GM20000 (cell line): ENCODE results near the gene DCLK2.

Source experiments
- DNase-seq: peaks from one replicate; pipeline ENCODE4 v3.0.0; 2012; ENCODE audit warnings: low spot score
- CTCF ChIP-seq: IDR thresholded peaks from 2 replicates; pipeline ENCODE4 v1.5.1; 2012; ENCODE audit warnings: mild to moderate bottlenecking, control low read depth; ENCODE audit errors: extremely low read depth, missing control alignments

DCLK2 gene

GRCh38 chr4:150253416-150253815 is 175.2 kb downstream of the DCLK2 start:
- no peak for TF ChIP-seq CTCF
- no peak for DNase-seq

- DNase-seq: no peak
- no peak for TF ChIP-seq CTCF
Observed at GRCh38 chr4:150253965-150254630, 175.9 kb downstream of the DCLK2 start.

GRCh38 chr4:150255610-150256224 is 177.5 kb downstream of the DCLK2 start:
- no peak for DNase-seq
- no peak for TF ChIP-seq CTCF

DNA sequence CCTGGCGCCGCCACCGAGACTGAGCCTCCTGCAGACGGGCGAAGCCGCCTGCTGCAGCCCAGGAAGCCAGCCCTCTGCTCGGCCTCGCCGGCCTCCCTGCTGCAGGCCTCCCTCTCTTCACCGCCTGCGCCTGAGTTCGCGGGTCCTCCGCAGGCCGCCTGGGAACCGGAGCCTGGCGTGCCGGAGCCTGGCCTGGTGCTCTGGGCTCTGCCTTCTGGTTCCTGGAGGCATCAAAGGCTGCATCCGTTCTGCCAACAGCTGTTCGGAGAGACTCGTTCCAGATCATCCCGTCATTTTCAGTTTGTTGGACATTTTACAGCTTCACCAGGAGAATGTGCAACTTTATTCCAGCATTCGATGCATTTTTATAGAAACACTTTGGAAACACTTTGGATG is 178.0 kb downstream of the DCLK2 start:
- no peak for DNase-seq
- no peak for TF ChIP-seq CTCF

GRCh38 chr4:150256841-150257730 is 178.8 kb downstream of the DCLK2 start:
- DNase-seq: no peak

DNA sequence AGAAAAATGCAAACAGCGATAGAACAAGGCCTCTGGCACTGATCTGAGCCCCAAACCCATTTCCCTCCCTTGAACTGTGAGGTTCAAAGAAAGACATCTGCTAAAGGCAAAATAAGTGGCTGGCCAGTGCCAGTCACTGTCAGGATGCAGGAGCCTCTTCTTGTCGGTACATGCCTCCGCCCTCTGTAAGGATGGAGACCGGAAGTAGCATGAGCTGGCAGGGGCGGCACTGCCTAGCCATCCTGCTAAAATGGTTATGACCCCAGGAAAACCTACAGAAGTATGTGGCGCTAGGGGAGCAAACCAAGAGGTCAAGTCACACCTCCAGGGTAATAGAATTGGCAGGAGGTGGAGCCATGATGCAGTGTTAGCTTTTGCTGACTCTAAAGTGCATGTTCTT is 180.3 kb downstream of the DCLK2 start:
- DNase-seq: no peak
- no peak for TF ChIP-seq CTCF

More at GRCh38 chr4:150256841-150257730, 178.8 kb downstream of the DCLK2 start:
- TF ChIP-seq CTCF: no peak
